DMS153 treated with DMSO at 0.1 percent for 48 hours (cell line): Measurements from ENCODE around the gene ELMO1.

Source experiments
- DNase-seq: peaks from one replicate; lab custom pipeline; 2025; ENCODE audit not compliant: unreplicated experiment; lab: John Stamatoyannopoulos, UW

The ELMO1 gene

DNA sequence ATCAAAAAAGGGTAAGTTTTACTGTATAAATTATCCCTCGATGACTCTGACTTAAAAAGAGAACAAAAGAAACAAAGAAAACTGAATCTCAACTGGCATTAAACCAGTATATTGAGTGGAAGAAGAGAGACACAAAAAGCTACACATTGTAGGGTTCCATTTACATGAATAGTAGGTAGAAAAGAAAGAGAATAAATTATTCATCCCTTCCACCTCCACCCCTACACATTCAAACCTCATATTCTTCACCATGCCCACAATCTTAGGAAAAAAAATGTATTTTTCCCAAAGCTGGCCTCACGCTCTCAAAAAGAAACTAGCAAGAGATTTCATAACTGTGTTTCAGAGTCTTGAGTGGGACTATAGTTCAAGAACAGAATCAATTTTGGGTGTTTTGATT is 377.5 kb downstream of the ELMO1 start:
- no peak for DNase-seq

DNA sequence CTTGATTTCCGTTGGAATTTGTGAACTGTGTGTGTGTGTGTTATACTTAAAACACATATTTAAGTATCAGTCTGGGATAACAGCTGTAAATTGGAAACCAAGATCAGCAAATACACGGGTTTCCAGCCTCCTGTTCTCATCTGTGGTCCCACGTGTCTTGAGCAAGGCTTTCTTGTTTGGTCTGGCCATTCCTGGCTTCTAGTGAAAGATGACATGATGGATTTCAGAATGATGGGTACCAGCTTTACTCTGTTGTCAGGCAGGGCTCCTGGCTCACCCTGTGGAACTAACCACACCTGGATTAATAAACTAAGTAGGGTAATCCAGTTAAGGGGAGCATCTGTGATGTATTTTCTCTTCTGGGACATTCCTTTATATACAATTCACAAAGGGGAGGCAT is 378.2 kb downstream of the ELMO1 start:
- DNase-seq: no peak

- no peak for DNase-seq
These were observed 378.6 kb downstream of the ELMO1 start for GRCh38 chr7:37070031-37070430.

DNA sequence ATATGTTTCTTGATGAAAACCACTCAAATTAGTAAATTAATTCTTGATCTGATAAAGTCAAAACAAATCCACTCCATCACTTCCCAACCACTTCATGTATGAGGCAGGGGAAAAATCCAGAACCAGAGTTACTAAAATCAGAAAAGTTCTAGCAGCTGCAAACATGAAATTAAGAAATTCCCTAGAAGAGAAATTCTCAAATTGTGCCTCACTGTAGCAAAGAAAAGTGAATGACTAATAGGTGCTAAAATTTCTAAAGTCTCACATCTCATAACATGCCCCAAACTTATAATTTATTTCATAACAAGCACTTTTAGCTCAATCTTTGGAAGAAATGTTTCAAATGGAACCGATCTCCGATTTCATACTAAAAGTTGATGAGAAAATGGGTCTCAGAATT is 379.3 kb downstream of the ELMO1 start:
- DNase-seq: no peak

GRCh38 chr7:37068902-37069301 is 379.8 kb downstream of the ELMO1 start:
- DNase-seq: no peak

- DNase-seq: peak; percentile 23
These were observed 380.6 kb downstream of the ELMO1 start for GRCh38 chr7:37068038-37068437.

DNA sequence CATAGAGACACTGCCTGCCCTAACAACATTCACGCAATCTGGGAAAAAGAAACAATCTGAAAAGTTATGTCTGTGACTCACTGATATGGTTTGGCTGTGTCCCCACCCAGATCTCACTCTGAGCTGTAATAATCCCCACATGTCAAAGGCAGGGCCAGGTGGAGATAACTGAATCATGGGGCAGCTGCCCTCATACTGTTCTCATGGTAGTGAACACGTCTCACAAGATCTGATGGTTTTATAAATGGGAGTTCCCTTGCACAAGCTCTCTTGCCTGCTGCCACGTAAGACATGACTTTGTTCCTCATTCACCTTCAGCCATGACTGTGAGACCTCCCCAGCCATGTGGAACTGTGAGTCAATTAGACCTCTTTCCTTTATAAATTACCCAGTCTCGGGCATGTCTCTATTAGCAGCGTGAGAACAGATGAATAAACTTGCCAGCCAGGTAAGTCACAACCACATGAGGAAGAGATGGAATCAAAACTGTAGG is 382.8 kb downstream of the ELMO1 start:
- DNase-seq: no peak

DNA sequence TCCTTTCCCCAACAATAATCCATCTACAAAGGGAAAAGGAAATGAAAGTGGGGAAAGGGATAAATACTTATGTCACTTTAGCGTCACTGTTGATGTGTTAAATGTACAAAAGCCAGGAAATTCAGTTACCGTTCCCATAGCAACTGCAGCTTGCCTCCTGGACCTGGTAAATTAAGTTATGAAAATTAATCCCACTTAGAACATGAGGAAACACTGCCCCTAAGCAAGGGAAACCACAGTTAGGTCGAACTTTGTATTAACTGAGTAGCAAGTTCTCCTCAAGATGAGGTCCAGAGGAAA is 386.2 kb downstream of the ELMO1 start:
- DNase-seq: no peak

DNA sequence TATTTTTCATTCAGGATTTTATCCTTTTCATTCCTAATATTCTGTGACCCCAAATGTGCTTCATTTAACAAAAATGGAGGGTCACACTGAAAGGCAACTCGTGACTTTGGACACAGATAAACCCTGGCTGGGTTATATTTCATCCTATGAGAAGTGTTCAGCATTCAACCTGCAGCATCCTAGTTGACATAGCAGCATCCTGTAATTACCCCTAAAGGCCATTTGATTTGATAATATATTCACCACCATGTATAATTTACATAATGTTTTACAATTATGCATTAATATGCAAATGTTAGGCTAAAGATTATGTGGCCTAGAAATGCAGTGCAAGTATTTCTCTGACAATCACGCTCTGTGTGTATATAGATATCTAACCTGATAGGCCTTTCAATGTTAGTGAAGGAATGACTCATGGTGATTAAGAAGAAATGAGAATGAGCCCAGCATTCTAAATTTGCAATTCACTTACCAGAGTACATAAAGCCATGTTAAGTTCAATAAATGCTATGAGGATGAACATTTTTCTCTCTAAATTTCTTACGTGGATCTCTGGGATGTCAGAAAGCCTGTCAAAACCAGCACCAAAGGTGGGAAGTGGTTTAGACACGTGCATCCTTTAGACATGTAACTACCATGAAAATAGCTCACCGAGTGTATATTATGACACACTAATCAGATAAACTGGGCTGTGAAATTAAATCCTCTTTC is 386.7 kb downstream of the ELMO1 start:
- no peak for DNase-seq

DNA sequence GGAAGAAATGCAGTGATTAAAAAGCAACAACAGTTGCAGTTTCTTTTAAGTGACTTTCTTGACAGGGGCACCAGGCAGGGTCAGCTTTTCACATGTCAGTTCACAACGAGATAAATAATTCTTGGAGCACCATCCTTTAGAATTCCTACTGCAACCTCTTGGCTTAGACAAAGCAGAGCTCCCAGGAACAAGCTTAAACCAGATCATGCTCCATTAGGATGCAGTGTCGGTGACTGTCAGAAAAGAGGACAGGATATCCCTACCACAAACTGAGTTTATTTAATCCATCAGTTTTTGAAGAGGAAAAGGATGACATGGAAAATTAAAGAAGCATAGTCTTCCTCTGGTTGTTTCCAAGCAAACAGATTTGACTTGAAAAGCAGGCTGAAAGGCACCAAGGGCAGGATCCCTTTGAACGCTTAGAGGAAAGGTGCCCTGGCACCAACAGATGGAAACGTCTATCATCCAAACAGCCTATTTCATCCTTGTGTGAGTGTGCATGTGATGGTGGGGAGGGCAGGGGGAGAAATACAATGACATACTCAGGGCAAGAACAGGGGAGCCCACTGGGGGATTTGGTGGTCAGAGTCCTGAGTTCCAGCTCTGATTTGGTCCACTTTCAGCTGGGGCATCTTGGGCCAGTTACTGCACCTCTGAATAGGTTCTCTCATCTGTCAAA is 392.3 kb downstream of the ELMO1 start:
- DNase-seq: no peak

GRCh38 chr7:37054624-37055241 is 393.9 kb downstream of the ELMO1 start:
- no peak for DNase-seq

- no peak for DNase-seq
These were observed 396.0 kb downstream of the ELMO1 start for GRCh38 chr7:37052705-37053104.

DNA sequence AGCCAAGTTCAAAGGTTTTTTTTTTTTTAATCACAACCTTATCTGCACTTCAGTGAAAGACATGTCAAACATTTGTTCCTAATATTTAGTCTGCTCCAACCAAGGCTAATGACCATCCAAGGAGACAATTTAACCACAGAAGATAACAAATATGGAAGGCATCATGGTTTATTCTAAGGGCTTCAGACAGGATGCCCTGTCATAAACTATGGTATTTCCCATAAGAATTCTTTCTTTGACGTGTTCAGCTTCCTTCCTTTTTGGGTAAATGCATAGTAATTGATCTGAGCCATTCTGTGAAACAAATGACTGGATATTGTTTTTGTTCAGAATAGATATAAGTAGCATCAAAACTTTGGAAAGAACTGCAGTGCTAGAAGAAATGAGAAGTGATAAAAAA is 397.9 kb downstream of the ELMO1 start:
- DNase-seq: no peak

DNA sequence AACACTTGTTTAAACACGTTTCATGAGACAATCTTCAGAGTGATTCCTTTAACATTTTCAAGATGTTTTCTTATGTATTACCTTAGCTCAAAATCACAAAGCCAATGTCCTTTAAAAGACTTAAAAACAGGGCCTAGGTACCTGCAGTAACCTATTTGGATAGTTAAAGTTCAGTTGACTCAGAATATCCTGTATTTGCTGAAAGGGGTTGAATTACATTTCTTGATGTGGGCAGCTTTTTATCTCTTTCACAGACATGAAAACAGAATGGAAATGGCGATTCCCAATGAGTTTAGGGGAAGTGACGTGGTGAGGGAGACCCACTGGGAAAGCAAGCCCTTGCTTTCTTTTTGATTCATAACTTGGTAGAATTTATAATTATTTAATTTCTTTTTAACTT is 400.0 kb downstream of the ELMO1 start:
- no peak for DNase-seq

DNA sequence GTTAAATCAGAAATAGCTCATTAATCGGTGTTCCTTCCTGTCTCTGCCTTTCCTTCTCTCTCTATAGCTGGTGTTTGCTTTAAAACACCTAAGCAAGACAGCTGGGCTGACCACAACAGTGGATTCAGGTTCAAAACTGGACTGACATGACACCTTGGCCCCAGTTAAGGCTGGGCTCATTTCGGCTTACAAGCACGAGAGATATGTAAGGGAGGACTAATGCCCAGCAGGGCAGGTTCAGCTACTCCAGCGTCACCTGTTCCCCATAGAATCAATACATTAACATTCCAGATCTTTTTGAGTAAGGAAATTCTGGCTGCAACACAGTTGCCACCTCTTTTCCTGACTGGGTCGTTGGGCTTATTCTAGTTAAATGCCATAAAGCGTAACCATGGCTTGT is 401.4 kb downstream of the ELMO1 start:
- peak; percentile 50 for DNase-seq

- no peak for DNase-seq
These were observed 402.1 kb downstream of the ELMO1 start for GRCh38 chr7:37046531-37047079.

DNA sequence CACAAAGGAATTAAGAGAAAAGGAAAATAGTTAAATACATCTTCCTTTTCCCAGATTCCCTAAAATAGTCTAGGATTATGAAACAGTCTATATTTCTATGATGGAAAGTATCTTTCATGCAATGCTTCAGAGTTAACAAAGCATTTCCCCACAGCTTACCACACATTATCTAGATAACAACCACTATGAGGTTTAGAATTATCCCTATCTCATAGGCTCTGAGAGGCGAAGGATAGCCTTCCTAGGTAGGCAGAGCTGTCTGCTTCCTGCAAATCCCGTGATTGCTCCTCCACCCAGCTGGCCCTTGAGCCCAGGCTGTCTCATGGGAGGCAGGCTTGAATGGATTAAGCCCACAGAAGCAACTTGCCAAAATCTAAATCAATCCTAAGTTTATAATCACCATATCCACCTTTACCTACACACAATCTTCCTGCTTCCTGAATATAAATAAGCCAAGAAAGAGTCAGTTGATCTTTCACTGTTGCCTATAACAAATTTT is 402.9 kb downstream of the ELMO1 start:
- peak; percentile 20 for DNase-seq

DNA sequence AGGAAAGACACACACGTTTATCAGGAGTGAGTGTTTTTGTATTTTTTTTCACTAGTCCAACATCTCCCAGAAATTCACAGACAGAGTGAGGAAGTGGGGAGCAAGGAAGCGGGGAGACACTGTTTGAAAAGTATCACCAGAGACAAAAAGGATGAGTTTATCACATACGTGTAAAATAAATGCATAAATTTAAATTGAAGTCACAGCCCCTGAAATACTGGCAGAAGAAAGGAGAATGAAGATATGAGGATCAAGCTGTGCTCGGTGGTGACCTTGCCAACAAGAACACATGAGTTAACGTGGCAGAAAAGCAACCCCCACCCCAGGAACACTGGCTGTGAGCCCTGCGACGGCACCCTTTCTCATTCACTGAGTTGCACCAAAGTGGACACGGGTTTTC is 407.2 kb downstream of the ELMO1 start:
- DNase-seq: no peak

GRCh38 chr7:37040330-37040729 is 408.3 kb downstream of the ELMO1 start:
- peak; percentile 56 for DNase-seq

DNA sequence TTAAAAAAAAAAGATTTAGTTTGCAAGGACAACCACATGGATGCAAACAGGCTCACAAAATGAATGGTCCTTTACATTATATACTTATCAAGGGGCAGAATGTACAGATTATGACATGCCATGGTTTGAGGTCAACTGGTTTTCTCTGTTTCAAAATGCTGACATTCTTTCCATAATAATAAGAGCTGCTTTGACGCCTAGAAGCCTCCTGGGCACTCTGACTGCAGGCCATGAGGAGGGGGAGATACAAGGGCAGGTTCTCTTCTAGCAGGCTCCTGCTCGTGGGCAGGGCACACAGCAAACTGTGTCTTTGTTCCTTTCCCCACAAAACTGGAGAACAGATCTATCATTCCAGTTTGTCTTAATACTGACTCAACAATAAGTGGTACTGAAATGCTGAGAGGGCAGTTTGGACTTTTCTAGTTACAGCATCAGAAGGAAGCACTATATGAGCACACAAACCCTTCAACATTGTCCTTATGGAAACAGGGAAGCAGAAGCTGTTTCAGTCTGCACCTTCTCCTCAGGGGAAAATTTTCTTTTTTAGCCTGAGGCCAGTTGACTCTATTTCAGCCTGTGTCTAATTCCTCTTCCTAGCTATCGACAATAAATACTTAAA is 409.4 kb downstream of the ELMO1 start:
- no peak for DNase-seq

DNA sequence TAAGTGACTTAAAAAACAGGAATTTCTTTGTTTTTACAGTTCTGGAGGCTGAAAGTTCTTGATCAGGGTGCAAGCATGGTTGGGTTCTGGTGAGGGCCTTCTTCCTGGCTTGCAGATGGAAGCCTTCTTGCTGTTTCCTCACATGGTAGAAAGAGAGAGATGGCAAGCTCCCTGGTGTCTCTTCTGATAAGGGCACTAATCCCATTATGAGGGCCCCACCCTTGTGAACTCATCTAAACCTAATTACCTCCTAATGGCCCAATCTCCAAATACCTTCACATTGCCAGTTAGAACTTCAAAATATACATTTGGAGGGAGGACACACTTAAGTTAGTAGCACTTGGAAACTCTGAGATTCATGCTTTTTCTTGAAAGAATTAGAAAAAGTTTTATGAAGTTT is 410.0 kb downstream of the ELMO1 start:
- no peak for DNase-seq

DNA sequence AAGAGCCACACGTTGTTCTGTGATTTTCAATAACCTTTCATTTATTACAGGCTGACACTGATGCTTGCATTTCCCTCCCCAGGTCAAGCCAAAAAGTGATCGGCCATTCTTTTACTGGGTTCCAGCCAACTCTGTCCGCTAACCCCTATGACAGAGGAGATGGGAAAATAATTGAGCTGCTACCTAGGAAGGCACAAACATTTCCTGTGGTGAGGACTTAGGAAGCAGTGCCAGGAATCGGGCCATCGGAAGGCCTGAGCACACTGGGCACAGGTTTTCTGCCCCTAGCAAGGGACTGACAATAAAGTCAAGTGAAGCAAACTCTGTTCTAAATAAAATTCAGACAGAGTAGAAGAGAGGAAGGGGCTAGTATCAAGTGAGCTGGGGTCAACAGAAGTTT is 411.4 kb downstream of the ELMO1 start:
- DNase-seq: no peak
